Measurements from ENCODE around the gene PALM3.
A peak's percentile ranks its signal among the peaks of the same experiment; 100 is the strongest.

PALM3 gene

DNA sequence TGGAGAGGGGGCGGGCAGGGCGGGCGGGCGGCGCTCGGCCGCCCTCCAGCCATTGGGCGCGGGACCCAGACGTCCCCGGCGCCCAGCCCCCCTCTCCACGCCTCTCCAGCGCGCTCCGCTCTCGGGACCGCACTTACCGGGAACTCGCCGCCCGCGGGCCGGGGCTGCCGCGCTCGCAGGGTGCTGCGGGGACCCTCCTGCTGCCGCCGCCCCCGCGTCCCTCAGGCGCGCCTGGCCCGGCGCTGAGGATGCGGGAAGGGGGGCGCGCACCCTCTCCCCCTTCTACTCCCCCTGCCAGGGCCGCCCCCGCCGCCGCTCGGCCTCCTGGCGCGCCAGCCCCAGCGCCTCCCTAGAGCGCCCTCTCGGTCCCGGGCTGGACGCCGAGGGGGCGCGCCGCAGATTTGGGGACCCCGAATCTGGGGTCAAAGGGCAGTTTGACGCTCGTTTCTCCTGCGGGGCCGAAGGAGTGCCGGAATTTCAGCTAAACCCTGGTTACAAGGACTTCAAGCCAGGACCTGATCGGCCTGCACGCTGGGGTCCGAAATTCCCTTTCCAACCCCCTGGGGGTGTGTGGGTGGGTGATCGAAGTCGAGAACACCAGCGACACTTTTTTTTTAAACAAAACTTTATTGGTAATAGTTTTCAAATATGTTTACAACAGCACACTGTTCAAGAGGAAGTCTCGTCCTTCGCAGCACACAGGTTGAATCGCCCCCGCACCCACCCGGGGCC lies 29.4 kb upstream of the PALM3 start:
- peak; percentile 55 for DNase-seq
- no peaks in the 10 kb centered on the region for H3K27me3 ChIP-seq (ENCODE audit: insufficient read depth, low read depth, severe bottlenecking)
- peaks cover 33% of the 10 kb centered on the region for H3K36me3 ChIP-seq
- TF ChIP-seq, protein P1, sequence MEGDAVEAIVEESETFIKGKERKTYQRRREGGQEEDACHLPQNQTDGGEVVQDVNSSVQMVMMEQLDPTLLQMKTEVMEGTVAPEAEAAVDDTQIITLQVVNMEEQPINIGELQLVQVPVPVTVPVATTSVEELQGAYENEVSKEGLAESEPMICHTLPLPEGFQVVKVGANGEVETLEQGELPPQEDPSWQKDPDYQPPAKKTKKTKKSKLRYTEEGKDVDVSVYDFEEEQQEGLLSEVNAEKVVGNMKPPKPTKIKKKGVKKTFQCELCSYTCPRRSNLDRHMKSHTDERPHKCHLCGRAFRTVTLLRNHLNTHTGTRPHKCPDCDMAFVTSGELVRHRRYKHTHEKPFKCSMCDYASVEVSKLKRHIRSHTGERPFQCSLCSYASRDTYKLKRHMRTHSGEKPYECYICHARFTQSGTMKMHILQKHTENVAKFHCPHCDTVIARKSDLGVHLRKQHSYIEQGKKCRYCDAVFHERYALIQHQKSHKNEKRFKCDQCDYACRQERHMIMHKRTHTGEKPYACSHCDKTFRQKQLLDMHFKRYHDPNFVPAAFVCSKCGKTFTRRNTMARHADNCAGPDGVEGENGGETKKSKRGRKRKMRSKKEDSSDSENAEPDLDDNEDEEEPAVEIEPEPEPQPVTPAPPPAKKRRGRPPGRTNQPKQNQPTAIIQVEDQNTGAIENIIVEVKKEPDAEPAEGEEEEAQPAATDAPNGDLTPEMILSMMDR (IDR thresholded peaks at IDR 0.05; ENCODE audit: low read depth, low read length): 0 out of 2 replicates have a peak, but pooled peaks have one; percentile 19
- peaks cover 9% of the 10 kb centered on the region for H3K9me3 ChIP-seq (ENCODE audit: severe bottlenecking)
- peak overlapping the region; percentile 84 for H3K27ac ChIP-seq
- H3K4me3 ChIP-seq (ENCODE audit: low read depth, low read length): peak overlapping the region; percentile 74

DNA sequence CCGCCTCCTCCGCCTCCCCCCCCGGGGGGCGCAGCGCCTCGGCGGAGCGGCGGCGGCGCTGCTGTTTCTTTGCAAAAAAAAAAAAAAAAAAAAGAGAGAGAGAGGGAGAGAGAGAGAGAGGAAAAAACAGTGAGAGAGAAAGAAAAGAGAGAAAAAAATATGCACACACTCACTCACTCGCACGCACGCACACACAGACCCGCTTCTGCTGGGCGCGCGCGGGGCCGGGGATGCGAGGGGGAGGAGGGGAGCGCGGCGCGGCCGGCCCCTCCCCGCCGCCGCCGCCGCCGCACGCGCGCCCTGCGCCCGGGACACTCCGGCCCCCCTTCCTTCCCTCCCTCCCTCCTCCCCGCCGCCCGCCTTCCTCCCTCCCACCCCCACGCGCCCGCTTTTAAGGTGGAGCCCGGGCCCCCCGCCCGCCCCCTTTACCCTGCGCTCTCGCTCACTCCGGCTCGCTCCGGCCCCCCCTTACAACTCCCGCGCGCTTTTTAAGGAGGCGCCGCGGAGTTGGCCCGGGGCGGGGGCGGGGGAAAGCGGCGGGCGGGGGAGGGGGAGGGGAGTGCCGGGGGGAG lies 28.7 kb upstream of the PALM3 start, which contains the start of gene SAMD1:
TSS of gene SAMD1 (minus strand) at position 243 of the 572 bp plus-strand sequence.
- Histone ChIP-seq H3K27me3 (ENCODE audit: insufficient read depth, low read depth, severe bottlenecking) (no peaks in the 10 kb centered on the region), H3K9me3 (ENCODE audit: severe bottlenecking) (peaks cover 9% of the 10 kb centered on the region), H3K4me3 (ENCODE audit: low read depth, low read length) (peak within 1 kb of the TSS; percentile 74), H3K27ac (peak within 1 kb of the TSS; percentile 95), H3K36me3 (peaks cover 35% of the 10 kb centered on the region)
- peak; percentile 91 for DNase-seq
- TF ChIP-seq, protein P1 (IDR thresholded peaks at IDR 0.05; ENCODE audit: low read depth, low read length): no peak

DNA sequence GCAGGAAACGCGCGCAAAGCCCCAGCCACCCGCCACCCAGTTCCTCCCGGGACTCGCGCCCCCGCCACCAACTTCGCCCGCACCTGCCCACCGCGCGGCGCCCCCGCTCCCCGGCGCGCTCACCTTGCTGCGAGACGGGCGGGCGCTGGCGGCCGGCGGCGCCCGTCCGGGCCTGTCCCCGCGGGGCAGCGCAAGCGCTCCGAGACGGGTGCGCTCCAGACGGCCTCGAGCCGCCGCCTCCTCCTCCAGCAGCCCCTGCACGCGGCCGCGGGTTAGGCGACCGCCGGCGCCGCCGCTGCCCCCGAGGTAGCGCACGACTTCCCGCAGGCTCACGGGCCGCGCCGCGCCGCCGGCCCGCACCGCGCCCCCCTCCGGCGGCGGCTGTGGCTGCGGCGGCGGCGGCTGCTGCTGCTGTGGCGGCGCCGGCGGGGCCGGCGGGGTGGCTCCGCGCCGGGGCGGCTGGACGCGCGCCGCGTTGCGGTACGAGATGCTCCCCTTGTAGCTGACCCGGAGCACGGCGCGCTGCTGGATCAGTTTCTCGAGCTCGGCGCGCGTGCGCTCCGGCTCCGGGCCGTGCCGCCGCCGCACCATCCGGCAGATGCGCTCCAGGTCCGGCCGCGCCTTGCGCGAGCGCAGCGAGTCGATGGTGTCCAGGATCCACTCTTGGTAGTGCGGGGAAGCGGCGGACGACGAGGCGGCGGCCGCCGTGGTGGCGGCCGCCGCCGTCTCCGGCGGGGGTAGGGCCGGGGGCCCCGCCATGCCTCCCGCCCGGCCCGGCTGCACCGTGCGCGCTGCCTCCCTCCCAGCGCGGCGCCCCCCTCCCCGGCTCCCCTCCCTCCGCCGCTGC lies 28.0 kb upstream of the PALM3 start:
- DNase-seq: peak; percentile 60
- Histone ChIP-seq H3K4me3 (ENCODE audit: low read depth, low read length) (peak overlapping the region; percentile 56), H3K27ac (peak overlapping the region; percentile 95)

DNA sequence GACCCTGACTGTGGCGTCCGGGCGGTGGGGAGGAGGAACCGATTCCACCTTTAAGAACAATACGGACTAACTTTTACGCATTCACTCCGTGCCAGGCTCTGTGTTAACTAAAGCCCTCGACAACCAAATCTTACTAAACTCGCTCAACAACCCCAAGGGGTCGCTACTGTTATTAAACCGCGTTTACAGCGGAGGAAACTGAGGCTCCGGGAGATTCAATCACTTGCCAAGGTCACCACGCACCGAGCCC lies 27.5 kb upstream of the PALM3 start:
- Histone ChIP-seq H3K4me3 (ENCODE audit: low read depth, low read length) (peak overlapping the region; percentile 46), H3K27me3 (ENCODE audit: insufficient read depth, low read depth, severe bottlenecking) (no peaks in the 10 kb centered on the region), H3K27ac (peak overlapping the region; percentile 95; the same call in 1 of the 2 replicates), H3K36me3 (peaks cover 35% of the 10 kb centered on the region), H3K9me3 (ENCODE audit: severe bottlenecking) (peaks cover 9% of the 10 kb centered on the region)
- TF ChIP-seq, protein P1 (IDR thresholded peaks at IDR 0.05; ENCODE audit: low read depth, low read length): no peak
- peak; percentile 27 for DNase-seq

More for the DNA sequence above, 28.0 kb upstream of the PALM3 start:
- H3K36me3 ChIP-seq: peaks cover 35% of the 10 kb centered on the region
- TF ChIP-seq, protein P1 (IDR thresholded peaks at IDR 0.05; ENCODE audit: low read depth, low read length): no peak
- H3K9me3 ChIP-seq (ENCODE audit: severe bottlenecking): peaks cover 9% of the 10 kb centered on the region
- no peaks in the 10 kb centered on the region for H3K27me3 ChIP-seq (ENCODE audit: insufficient read depth, low read depth, severe bottlenecking)

DNA sequence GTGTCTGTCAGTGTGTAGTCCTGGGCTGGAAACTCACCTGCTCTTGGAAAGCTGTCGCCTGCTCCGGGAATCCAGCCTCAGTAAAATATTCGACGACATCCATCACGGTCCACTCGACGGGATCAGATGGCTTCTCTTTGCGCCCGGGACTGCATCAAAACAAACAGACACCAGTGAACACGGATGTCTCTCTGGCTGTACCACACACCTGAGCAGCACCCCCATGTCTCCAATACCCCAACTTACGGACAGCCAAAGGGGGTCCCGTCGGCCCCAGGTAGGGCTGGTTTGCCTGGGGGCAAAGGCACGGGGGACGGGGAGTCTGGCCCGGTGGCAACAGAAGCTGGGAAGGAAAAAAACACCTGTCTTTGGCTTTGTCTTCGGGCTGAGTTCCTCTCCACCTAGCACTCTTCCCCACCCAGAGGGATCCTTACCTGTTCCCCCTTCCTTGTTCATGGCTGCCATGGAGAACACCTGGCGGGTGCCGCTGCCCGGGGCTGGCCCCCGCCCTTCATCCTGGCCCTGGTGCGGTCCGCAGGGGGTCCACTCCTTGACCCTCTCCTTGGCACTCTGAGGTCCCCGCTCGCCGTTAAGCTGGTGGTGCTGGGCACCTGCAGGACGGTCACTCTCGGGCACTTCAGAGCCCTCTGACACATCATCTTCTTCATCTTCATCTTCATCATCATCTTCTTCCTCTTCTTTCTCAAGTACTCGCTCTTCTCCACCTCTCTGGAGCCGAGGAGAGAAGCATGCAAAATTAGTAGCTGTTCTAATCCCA lies 26.9 kb upstream of the PALM3 start:
- peaks cover 9% of the 10 kb centered on the region for H3K9me3 ChIP-seq (ENCODE audit: severe bottlenecking)
- H3K36me3 ChIP-seq: peaks cover 35% of the 10 kb centered on the region
- no peaks in the 10 kb centered on the region for H3K27me3 ChIP-seq (ENCODE audit: insufficient read depth, low read depth, severe bottlenecking)
- H3K27ac ChIP-seq: no peak overlapping the region
- DNase-seq: no peak
- peak overlapping the region; percentile 46 for H3K4me3 ChIP-seq (ENCODE audit: low read depth, low read length)
- TF ChIP-seq, protein P1 (IDR thresholded peaks at IDR 0.05; ENCODE audit: low read depth, low read length): no peak

Measured in WERI-Rb-1 (cell line).